GM06990 (cell line): ENCODE data around the gene ERC2.
A peak's percentile ranks its signal among the peaks of the same experiment; 100 is the strongest.

Source experiments
- DNase-seq: peaks from one replicate; pipeline ENCODE4 v3.0.0-alpha.2; 2011; ENCODE audit not compliant: insufficient read length; ENCODE audit errors: extremely low read depth
- H3K27me3 ChIP-seq: replicated peaks from 2 replicates; pipeline ENCODE4 v1.6.0; 2011; ENCODE audit warnings: low read length; ENCODE audit not compliant: control insufficient read depth, insufficient read depth
- H3K36me3 ChIP-seq: 2 replicates; pipeline ENCODE4 v1.5.1; 2011; ENCODE audit warnings: low read length; ENCODE audit not compliant: control insufficient read depth, insufficient read depth
- H3K4me3 ChIP-seq: replicated peaks from 2 replicates; pipeline ENCODE4 v1.5.1; 2011; ENCODE audit warnings: low read depth, mild to moderate bottlenecking, control low read depth, low read length
- TF ChIP-seq, protein P1 (sequence below): IDR thresholded peaks from 2 replicates; pipeline ENCODE4 v1.5.1; 2011; ENCODE audit warnings: low read length, control low read depth, mild to moderate bottlenecking, inconsistent platforms; ENCODE audit not compliant: insufficient read depth, poor library complexity, severe bottlenecking

The ERC2 gene

DNA sequence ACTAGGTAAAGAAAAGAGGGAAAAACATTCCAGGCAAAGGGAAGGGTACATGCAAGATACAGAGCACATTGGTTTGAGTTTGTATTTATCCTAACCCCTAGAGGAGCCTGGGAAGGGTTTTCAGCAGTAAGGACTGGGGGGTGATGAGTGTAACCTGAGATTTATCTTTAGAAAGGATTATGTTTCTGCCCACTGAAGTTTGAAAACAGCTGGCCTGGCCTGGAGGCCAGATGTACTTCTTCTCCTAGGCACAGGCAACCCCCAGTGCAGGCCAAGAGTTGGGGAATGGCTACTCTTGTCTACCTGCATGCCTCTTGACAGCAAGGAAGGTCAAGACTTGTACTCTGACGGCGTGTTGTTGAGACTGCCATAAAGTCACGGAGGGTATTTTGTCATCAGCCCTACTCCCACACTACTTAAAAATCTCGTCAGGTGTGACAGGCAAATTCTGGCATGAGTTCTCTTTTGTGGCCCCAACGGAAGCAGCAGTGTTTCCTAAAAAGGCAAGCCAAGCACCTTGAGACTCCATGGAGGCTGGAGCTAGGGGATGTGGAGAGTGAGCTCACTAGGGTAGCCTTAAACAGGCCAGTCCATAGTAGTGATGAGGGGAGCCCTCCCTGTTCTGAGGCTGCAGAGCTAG lies 739.7 kb downstream of the ERC2 start:
- no peak for DNase-seq
- TF ChIP-seq, protein P1, sequence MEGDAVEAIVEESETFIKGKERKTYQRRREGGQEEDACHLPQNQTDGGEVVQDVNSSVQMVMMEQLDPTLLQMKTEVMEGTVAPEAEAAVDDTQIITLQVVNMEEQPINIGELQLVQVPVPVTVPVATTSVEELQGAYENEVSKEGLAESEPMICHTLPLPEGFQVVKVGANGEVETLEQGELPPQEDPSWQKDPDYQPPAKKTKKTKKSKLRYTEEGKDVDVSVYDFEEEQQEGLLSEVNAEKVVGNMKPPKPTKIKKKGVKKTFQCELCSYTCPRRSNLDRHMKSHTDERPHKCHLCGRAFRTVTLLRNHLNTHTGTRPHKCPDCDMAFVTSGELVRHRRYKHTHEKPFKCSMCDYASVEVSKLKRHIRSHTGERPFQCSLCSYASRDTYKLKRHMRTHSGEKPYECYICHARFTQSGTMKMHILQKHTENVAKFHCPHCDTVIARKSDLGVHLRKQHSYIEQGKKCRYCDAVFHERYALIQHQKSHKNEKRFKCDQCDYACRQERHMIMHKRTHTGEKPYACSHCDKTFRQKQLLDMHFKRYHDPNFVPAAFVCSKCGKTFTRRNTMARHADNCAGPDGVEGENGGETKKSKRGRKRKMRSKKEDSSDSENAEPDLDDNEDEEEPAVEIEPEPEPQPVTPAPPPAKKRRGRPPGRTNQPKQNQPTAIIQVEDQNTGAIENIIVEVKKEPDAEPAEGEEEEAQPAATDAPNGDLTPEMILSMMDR = no peak
- no peaks in the 10 kb centered on the region for H3K36me3 ChIP-seq
- H3K27me3 ChIP-seq = no peaks in the 10 kb centered on the region
- no peak overlapping the region for H3K4me3 ChIP-seq

DNA sequence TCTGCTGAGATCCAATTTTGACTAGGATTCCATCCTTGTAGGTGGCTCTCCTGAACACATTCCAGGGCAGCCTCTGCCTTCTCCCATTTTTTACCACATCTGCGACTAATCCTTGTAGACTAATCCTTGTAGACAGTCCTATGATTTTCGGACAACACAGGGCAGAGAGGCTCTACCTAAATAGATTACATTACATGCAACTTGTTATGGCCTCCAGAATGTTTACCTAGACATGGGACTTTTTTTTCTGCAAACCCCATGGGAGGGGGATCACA lies 741.8 kb downstream of the ERC2 start:
- TF ChIP-seq, protein P1 = no peak
- Histone ChIP-seq H3K4me3 (no peak overlapping the region), H3K27me3 (no peaks in the 10 kb centered on the region), H3K36me3 (no peaks in the 10 kb centered on the region)
- no peak for DNase-seq

DNA sequence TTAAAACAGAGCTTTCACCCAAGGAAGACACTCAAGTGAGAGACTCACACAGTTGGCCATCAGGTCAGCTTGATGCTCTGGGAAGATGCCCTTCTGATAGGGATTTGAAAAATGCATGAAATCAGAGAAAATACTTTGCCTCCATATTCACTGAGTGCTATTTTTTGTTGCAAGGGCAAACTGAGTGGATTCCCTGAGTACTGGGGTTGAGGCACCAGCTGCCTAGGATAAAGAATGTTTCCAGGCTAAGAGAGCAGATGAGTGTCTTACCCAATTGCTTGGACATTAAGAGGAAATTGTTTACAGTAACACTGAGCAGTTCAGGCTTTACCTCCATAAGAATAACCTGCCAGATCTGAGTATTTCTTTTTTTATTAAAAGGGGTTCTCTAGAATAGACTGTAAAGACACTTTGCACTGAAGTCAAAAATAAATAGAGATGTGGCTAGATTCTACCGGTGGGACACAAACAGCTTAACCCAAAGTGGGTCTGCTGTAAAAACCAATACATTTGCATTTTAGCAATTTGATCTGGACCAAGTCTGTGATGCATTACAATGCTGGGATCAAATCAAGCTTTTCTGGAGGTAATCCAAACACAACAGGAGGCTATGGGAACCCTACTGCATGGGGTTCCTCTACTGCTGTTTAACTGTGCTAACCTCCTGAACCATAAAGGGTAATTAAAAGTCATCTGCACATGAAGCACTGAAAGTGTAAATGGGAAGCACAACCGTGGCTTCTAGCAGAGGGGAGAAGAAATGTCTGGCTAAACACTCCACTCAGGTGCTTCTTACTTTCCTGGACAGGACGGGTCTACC lies 742.4 kb downstream of the ERC2 start:
- Histone ChIP-seq H3K27me3 (no peaks in the 10 kb centered on the region), H3K36me3 (no peaks in the 10 kb centered on the region), H3K4me3 (no peak overlapping the region)
- no peak for DNase-seq
- TF ChIP-seq, protein P1 = no peak

DNA sequence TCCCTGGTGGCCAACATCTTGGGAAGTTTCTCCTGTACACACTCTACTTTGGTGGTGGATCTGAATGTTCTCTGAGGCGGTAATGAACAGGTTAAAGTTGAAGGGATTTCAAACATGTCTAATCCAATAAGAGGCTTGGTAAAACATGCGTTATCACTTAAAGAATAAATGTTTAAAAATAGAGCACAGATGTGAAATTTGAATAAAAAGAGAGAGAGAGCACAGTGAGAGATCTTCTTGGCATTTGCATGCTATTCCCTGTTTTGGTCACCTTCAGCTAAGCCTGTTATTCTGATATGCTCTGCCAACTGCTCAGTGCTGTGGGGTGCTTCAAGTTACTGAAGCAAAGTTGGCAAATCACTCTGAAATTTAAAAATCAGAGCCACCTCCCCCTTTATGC lies 743.4 kb downstream of the ERC2 start:
- Histone ChIP-seq H3K27me3 (no peaks in the 10 kb centered on the region), H3K36me3 (no peaks in the 10 kb centered on the region), H3K4me3 (no peak overlapping the region)
- peak; percentile 14 for DNase-seq
- TF ChIP-seq, protein P1 = no peak

DNA sequence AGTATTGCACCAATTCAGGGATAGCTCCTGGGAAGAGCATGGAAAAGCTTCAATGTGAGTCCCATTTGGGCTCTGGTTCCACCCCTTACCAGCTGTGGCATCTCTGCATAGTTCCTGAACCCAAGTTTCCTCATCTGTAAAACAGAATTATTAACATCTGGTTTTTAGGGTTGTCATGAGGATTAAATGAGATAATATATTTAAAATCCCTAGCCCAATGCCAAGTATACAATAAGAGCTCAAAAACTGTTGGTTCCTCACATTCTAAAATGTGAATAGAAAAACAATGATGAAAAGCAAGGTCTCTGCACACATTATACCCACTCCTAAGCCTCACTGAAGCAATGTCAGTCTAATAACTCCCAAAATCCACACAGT lies 743.9 kb downstream of the ERC2 start:
- Histone ChIP-seq H3K36me3 (no peaks in the 10 kb centered on the region), H3K27me3 (no peaks in the 10 kb centered on the region), H3K4me3 (no peak overlapping the region)
- DNase-seq = no peak
- TF ChIP-seq, protein P1 = no peak
